ENCODE data around the gene TM7SF3.
"Not testable (repeated sequence)": the region's sequence is repeated elsewhere in the genome, so short reads cannot be mapped to it uniquely, and the experiment has no call there.

TM7SF3 gene

GRCh38 chr12:27014085-27014858 lies at the start of gene TM7SF3:
TM7SF3 (minus strand) TSS chr12:27014384; CDS start chr12:27014168, 216 bp downstream.
- DNase-seq (ENCODE audit: low read depth in 1 of 2, low spot score in 1 of 2) = peak; percentile 84 to 93

DNA sequence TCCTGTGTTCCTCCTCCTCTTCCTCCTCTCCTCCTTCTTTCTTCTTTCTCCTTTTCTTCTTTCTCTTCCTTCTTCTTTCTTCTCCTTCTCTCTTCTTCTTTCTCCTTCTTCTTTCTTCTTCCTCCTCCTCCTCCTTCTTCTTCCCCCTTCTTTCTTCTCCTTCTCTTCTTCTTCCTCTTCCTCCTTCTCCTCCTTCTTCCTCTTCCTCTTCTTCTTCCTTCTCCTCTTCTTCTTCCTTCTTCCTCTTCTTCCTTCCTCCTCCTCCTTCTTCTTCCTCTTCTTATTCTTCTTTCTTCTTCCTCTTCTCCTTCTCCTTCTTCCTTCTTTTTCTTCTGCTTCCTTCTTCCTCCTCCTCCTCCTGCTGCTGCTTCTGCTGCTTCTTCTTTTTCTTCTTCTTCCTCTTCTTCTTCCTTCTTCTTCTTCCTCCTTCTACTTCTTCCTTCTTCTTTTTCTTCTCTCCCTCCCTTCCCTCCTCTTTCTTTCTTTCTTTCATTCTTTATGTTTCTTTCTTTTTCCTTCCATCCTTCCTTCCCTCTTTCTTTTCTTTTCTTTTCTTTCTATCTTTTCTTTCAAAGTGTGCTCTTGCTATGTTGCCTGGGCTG lies 49.2 kb upstream of the TM7SF3 start:
- no peak for DNase-seq (ENCODE audit: low read depth in 1 of 2, low spot score in 1 of 2)

DNA sequence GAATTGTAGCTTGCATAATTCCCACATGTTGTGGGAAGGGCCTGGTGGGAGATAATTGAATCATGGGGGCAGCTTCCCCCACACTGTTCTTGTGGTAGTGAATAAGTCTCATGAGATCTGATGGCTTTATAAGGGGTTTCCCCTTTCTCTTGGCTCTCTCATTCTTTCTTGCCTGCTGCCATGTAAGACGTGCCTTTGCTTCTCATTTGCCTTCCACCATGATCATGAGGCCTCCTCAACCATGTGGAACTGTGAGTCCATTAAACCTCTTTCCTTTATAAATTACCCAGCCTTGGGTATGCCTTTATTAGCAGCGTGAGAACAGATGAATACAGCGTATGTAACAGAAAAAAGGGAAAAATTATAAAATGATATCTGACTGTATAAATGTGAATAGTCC lies 47.1 kb upstream of the TM7SF3 start:
- DNase-seq (ENCODE audit: low read depth in 1 of 2, low spot score in 1 of 2) = no peak

DNA sequence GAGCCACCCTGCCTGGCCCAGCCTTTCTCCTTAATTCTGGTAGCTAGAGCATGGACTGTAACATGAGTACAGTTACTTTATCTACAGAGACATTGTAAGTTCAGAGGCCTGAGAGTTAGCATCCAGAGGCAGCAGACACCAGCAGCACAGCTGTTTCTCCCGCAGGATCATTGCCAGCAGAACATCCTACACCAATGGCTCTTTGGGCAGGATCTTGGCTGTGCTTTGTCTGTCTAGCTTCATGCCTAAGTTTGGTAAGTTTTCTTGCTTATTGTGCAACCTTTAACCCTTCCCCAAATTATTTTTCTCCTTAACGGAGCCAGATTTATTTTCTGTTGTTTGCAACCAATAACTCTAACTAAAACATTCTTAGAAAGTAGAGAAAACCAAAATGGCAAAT lies 46.6 kb upstream of the TM7SF3 start:
- no peak for DNase-seq (ENCODE audit: low read depth in 1 of 2, low spot score in 1 of 2)

- no peak for DNase-seq (ENCODE audit: low read depth in 1 of 2, low spot score in 1 of 2)
Measured at GRCh38 chr12:27057543-27057942, 43.4 kb upstream of the TM7SF3 start.

DNA sequence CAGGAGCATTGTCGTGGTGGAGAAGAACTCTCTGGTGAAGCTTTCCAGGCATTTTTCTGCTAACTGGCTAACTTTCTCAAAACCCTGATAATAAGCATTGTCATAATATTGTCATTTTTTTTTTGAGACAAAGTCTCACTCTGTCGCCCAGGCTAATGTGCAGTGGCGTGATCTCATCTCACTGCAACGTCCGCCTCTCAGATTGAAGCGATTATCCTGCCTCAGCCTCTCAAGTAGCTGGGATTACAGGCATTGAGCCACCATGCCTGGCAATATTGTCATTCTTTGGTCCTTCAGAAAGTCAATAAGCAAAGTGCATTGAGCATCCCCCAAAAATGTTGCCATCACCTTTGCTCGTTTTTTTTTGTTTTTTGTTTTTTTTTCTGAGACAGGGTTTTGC lies 41.8 kb upstream of the TM7SF3 start:
- no peak for DNase-seq (ENCODE audit: low read depth in 1 of 2, low spot score in 1 of 2)

- DNase-seq (ENCODE audit: low read depth in 1 of 2, low spot score in 1 of 2) = no peak
Measured at GRCh38 chr12:27052742-27053141, 38.6 kb upstream of the TM7SF3 start.

- no peak for DNase-seq (ENCODE audit: low read depth in 1 of 2, low spot score in 1 of 2)
Measured at GRCh38 chr12:27052176-27052575, 38.0 kb upstream of the TM7SF3 start.

DNA sequence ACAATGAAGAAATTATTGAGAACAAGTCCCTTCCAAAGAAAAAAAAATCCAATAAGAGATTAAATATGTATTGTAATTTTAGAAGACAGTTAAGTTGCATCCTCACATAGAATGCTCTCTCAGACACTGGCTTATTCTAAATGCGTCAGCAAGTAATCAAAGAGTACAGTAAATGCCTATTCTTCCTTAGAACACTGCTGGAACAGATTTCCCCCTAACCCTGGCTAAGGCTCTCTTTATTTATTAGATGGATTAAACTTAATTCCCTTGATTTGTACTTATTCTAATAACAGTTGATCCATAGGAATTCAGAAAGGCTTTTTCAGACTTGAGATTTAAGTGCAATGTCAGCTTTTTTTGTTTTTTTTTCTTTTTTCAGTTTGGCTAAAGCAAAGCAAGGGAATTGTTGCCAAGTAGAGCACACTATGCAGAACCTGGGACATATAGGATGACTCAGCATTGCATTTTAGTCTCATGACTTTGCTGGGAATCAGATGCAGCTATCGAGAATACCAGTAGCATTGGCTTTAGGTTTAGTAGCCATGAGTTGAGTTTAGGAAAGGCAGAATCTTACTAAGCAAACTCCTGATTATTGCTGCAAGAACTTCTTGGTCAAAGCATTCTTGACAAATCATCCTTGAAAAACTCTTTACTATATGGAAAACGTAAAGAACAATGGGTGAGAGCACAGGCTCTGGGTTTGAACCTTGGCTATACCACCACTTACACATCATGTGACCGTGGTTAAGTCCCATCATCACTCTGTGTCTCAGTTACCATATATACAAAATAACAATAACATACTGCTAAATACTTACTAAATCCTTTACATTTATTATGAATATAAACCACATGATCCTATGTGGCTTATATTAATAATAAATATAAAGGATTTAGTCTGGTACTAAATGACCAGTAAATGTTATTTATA lies 34.9 kb upstream of the TM7SF3 start:
- DNase-seq (ENCODE audit: low read depth in 1 of 2, low spot score in 1 of 2) = no peak

DNA sequence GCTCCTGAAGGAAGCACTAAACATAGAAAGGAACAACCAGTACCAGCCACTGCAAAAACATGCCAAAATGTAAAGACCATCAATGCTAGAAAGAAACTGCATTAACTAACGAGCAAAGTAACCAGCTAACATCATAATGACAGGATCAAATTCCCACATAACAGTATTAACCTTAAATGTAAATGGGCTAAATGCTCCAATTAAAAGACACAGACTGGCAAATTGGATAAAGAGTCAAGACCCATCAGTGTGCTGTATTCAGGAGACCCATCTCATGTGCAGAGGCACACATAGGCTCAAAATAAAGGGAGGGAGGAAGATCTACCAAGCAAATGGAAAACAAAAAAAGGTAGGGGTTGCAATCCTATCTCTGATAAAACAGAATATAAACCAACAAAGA lies 27.8 kb upstream of the TM7SF3 start:
- DNase-seq (ENCODE audit: low read depth in 1 of 2, low spot score in 1 of 2) = not testable (repeated sequence)

GRCh38 chr12:27040637-27041036 lies 26.5 kb upstream of the TM7SF3 start:
- DNase-seq (ENCODE audit: low read depth in 1 of 2, low spot score in 1 of 2) = not testable (repeated sequence)

GRCh38 chr12:27034607-27035293 lies 20.6 kb upstream of the TM7SF3 start:
- DNase-seq (ENCODE audit: low read depth in 1 of 2, low spot score in 1 of 2) = no peak

DNA sequence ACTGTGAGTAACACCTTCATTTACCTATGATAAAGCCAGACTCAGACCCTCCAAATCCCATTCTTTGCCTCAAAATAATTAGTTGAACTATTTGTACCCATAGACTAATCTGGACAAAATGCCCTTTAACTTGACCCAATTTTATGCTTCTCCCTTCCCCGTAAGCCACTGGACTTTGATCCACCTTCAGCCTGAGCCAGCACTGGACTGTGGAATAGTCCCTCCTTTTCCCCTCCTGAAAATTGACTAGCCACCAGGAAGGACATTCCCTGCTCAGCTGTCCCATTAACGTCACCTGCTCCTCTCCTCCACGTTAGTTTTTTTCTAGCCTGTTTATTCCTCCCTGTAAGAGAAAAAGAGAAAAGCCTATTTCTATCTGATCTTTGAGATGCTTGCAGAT lies 18.5 kb upstream of the TM7SF3 start:
- DNase-seq (ENCODE audit: low read depth in 1 of 2, low spot score in 1 of 2) = no peak

GRCh38 chr12:27031531-27031930 lies 17.3 kb upstream of the TM7SF3 start:
- no peak for DNase-seq (ENCODE audit: low read depth in 1 of 2, low spot score in 1 of 2)

- no peak for DNase-seq (ENCODE audit: low read depth in 1 of 2, low spot score in 1 of 2)
Measured at GRCh38 chr12:27026257-27026656, 12.1 kb upstream of the TM7SF3 start.

GRCh38 chr12:27025116-27025515 lies 10.9 kb upstream of the TM7SF3 start:
- no peak for DNase-seq (ENCODE audit: low read depth in 1 of 2, low spot score in 1 of 2)

- DNase-seq (ENCODE audit: low read depth in 1 of 2, low spot score in 1 of 2) = no peak
Measured at GRCh38 chr12:27024291-27024690, 10.1 kb upstream of the TM7SF3 start.

GRCh38 chr12:27020761-27021160 lies 6.6 kb upstream of the TM7SF3 start:
- DNase-seq (ENCODE audit: low read depth in 1 of 2, low spot score in 1 of 2) = no peak

- DNase-seq (ENCODE audit: low read depth in 1 of 2, low spot score in 1 of 2) = no peak
Measured at GRCh38 chr12:27018037-27018436, 3.9 kb upstream of the TM7SF3 start.

DNA sequence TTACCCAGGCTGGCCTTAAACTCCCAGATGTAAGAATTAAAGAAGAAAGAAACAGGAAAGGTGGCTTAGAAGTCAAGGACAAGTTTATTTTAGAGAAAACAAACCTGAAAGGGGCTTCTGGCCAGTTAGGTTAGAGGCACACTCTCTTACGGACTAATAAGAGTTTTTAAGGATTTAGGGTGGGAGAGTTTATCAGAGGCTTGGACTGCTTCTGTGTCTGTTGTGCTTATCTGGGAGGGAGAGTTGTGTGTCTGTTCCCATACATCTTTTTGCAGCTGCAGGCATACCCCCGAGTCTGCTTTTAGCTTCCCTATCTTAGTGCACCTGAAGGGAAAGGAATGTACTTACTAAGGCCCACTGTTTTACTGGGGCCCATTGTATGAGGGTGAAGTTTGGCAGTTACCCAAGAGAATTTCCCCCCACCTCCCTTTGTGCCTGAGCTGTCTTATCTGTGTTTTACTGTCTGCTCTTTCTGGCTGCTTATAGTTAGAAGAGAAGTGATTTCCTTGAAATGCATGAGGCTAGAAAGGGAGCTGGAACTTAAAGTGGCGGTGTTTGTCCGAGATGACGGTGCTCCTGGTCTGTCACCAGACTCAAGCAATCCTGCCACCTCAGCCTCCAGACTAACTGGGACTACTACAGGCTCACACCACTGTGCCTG lies 3.1 kb upstream of the TM7SF3 start:
- DNase-seq (ENCODE audit: low read depth in 1 of 2, low spot score in 1 of 2) = not testable (repeated sequence)

DNA sequence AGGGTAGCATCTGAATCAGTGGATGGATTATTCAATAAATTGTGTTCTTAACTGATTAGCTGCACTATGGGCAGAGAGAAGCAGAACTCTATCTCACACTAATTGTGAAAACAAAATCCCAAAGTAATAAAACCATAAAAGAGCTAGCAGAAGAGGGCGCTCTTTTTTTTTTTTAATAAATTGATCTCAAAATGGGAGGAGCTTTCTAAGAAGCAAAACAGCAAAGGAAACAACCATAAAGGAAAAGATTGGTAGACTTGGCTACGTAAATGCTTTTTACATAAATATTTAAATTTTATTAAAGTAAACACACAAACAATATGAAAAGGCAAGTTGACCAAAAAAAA lies 1.5 kb upstream of the TM7SF3 start:
- DNase-seq (ENCODE audit: low read depth in 1 of 2, low spot score in 1 of 2) = no peak

Measured in activated CD4-positive, alpha-beta T cell treated with anti-CD3 and anti-CD28 coated beads, Interleukin-2, amount 50 U/mL, for 24 hours (primary cell).